ENCODE results near the gene ADAMTSL1. TPM values are rescaled to one million over a fixed set of nuclear protein-coding genes. Genes with fewer than 3 reads are reported as not detected.

The ADAMTSL1 gene
- total and polyA plus RNA-seq, 9 of the 15 experiments (the other 6 are each of a cell fraction or from before 2014, with no cell fraction given) = 0.01 TPM; not detected in 8

DNA sequence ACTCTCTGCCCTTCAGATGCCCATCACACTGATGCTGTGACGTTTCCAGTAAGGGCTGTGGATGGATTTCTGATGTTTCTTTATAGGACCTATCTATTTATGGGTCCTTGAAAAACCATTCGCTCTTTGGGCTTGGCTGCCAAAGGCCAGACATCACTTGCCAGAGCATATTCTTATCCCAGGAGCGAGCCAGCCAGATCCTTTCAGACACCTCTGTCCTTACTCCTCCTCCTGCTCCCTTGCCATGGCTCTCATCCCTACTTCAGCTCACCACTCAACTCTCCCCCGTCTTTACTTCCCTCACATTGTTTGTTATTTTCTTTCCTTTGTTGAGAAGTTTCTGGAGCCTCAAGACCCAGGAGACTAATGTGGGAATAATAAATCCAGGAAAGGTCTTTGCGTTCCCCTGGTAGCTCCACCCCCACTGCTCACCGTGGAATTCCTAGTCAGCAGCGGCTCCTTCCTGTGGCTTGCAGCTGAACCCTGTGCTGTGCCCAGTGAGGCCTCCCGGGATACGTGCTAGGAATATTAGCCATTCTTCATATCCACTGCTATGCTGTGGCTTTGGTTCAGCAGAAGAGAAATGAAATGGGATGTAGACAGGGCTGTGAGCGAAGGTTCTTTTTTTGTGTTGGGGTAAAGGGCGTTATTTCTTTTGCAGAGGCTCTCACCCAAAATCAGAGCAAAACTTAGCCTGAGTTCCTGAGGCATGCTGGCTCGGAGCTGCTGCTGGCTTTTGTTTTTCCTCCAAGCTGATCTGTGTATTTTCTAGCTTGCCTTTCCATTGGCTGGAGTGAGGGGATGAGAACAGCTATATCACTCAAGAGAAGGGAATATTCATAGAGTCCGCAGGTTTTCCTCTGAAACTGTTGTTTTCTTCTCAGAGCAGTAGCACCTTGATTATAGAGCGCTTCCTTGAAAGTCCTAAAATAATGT lies 387.9 kb downstream of the ADAMTSL1 start:
- Histone ChIP-seq H3K27me3 (ENCODE audit: control insufficient read depth in 2 of 2, insufficient read depth in 2 of 2, low read length in 2 of 2) (no peaks in the 10 kb centered on the region), H3K4me1 (replicated peaks in 1 of 2; ENCODE audit: control insufficient read depth in 2 of 2, insufficient read depth in 2 of 2, low read length in 2 of 2) (no peaks in the 10 kb centered on the region), H3K79me2 (ENCODE audit: control insufficient read depth, insufficient read depth, low read length) (no peaks in the 10 kb centered on the region), H3K9me1 (ENCODE audit: control insufficient read depth, insufficient read depth, low read length) (no peaks in the 10 kb centered on the region), H3K36me3 (ENCODE audit: control insufficient read depth, insufficient read depth, low read length) (no peaks in the 10 kb centered on the region), H3K9ac (ENCODE audit: insufficient read depth in 1 of 2, low read depth in 2 of 2, low read length in 2 of 2) (no peak overlapping the region), H3K4me2 (ENCODE audit: insufficient read depth, low read length) (no peak overlapping the region), H4K20me1 (replicated peaks; ENCODE audit: control insufficient read depth, insufficient read depth, low read length) (no peaks in the 10 kb centered on the region), H3K4me3 (no peak overlapping the region), H3K9me3 (replicated peaks; ENCODE audit: control insufficient read depth, insufficient read depth, low read depth, low read length) (no peaks in the 10 kb centered on the region), H3K27ac (ENCODE audit: extremely low read depth, low read depth, low read length) (no peak overlapping the region), H2AFZ (ENCODE audit: low read depth, low read length) (no peak overlapping the region)
- intact Hi-C loops (cut with micrococcal nuclease) (no loop called here), in situ Hi-C loops (cut with MboI) (no loop called here)
- POLR2A ChIA-PET = no interaction called here
- CTCF ChIA-PET (ENCODE audit: low intra/inter-chr PET ratio) = no interaction called here
- 2% methylated on average over 14 of the region's 14 CpGs for WGBS (ENCODE audit: insufficient coverage, low coverage, missing lambda C conversion rate)
- ATAC-seq (no peak), DNase-seq (ENCODE audit: extremely low read depth in 1 of 4, low spot score in 3 of 4) (no peak), FAIRE-seq (no peak)
- no peak for TF ChIP-seq RAD51 (IDR thresholded peaks at IDR 0.05; ENCODE audit: borderline replicate concordance, low read depth)
- TF ChIP-seq LARP7 (IDR thresholded peaks at IDR 0.05) = no peak
- no TSS peak for BruUV-seq (replicated peaks)

DNA sequence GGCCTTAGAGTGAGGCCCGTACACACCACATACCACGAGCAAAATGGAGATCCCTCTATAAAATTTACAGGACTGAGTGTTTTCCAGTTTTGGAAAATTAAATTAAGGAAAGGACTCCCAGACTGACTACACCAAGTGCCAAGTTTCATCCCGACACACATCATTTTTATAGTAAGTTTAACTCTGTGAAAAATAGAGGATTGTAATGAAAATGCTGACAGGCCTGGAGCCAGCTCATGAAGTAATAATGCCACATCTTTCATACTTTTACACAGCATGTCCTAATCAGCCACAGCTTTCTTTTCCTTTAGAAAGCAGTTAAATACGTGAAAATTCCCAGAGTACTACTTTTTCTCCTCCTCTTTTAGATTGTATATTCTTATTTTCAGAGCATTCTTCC lies 389.8 kb downstream of the ADAMTSL1 start:
- FAIRE-seq (no peak), ATAC-seq (no peak), DNase-seq (ENCODE audit: extremely low read depth in 1 of 4, low spot score in 3 of 4) (no peak)
- Histone ChIP-seq H3K9me3 (replicated peaks; ENCODE audit: control insufficient read depth, insufficient read depth, low read depth, low read length) (no peaks in the 10 kb centered on the region), H3K79me2 (ENCODE audit: control insufficient read depth, insufficient read depth, low read length) (no peaks in the 10 kb centered on the region), H3K27ac (ENCODE audit: extremely low read depth, low read depth, low read length) (no peak overlapping the region), H2AFZ (ENCODE audit: low read depth, low read length) (no peak overlapping the region), H4K20me1 (replicated peaks; ENCODE audit: control insufficient read depth, insufficient read depth, low read length) (no peaks in the 10 kb centered on the region), H3K9me1 (ENCODE audit: control insufficient read depth, insufficient read depth, low read length) (no peaks in the 10 kb centered on the region), H3K4me2 (ENCODE audit: insufficient read depth, low read length) (no peak overlapping the region), H3K4me1 (replicated peaks in 1 of 2; ENCODE audit: control insufficient read depth in 2 of 2, insufficient read depth in 2 of 2, low read length in 2 of 2) (no peaks in the 10 kb centered on the region), H3K36me3 (ENCODE audit: control insufficient read depth, insufficient read depth, low read length) (no peaks in the 10 kb centered on the region), H3K27me3 (ENCODE audit: control insufficient read depth in 2 of 2, insufficient read depth in 2 of 2, low read length in 2 of 2) (no peaks in the 10 kb centered on the region), H3K4me3 (no peak overlapping the region), H3K9ac (ENCODE audit: insufficient read depth in 1 of 2, low read depth in 2 of 2, low read length in 2 of 2) (no peak overlapping the region)
- TF ChIP-seq, protein P1, sequence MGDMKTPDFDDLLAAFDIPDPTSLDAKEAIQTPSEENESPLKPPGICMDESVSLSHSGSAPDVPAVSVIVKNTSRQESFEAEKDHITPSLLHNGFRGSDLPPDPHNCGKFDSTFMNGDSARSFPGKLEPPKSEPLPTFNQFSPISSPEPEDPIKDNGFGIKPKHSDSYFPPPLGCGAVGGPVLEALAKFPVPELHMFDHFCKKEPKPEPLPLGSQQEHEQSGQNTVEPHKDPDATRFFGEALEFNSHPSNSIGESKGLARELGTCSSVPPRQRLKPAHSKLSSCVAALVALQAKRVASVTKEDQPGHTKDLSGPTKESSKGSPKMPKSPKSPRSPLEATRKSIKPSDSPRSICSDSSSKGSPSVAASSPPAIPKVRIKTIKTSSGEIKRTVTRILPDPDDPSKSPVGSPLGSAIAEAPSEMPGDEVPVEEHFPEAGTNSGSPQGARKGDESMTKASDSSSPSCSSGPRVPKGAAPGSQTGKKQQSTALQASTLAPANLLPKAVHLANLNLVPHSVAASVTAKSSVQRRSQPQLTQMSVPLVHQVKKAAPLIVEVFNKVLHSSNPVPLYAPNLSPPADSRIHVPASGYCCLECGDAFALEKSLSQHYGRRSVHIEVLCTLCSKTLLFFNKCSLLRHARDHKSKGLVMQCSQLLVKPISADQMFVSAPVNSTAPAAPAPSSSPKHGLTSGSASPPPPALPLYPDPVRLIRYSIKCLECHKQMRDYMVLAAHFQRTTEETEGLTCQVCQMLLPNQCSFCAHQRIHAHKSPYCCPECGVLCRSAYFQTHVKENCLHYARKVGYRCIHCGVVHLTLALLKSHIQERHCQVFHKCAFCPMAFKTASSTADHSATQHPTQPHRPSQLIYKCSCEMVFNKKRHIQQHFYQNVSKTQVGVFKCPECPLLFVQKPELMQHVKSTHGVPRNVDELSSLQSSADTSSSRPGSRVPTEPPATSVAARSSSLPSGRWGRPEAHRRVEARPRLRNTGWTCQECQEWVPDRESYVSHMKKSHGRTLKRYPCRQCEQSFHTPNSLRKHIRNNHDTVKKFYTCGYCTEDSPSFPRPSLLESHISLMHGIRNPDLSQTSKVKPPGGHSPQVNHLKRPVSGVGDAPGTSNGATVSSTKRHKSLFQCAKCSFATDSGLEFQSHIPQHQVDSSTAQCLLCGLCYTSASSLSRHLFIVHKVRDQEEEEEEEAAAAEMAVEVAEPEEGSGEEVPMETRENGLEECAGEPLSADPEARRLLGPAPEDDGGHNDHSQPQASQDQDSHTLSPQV (IDR thresholded peaks at IDR 0.05) = no peak
- TF ChIP-seq NR1H2 (CRISPR knock-in tag; IDR thresholded peaks at IDR 0.05) = no peak
- TF ChIP-seq GATAD2A (IDR thresholded peaks at IDR 0.05) = no peak
- POLR2A ChIA-PET = no interaction called here
- CTCF ChIA-PET (ENCODE audit: low intra/inter-chr PET ratio) = no interaction called here
- in situ Hi-C loops (cut with MboI) (no loop called here), intact Hi-C loops (cut with micrococcal nuclease) (no loop called here)
- 0% methylated on average over 4 of the region's 4 CpGs for WGBS (ENCODE audit: insufficient coverage, low coverage, missing lambda C conversion rate)
- BruUV-seq (replicated peaks) = no TSS peak

Data from K562 (cell line).